Left lung (tissue), 10 donors: ENCODE results near the gene OSTF1. TPM values are rescaled to one million over a fixed set of nuclear protein-coding genes. Genes with fewer than 3 reads are reported as not detected.

Experiments
- ATAC-seq: fragments of 200-7000 bp; cut with Tn5 transposase; one replicate; pipeline ENCODE4 v1.9.1; 2020; ENCODE audit warnings: moderate library complexity
- DNase-seq, 4 donors: peaks; one replicate each; pipeline ENCODE4 v3.0.0-alpha.2; 2013 to 2020
- H3K27ac ChIP-seq, 2 donors: fragments of 200-600 bp; sonication (generic) in 1 of 2; one replicate each; pipeline versions ENCODE4 v1.5.0 to v1.8.0; 2020 to 2021
- H3K27me3 ChIP-seq, 2 donors: fragments of 200-600 bp; sonication (generic) in 1 of 2; one replicate each; pipeline versions ENCODE4 v1.5.0 to v1.8.0; 2020 to 2021
- H3K36me3 ChIP-seq, 2 donors: fragments of 200-600 bp; sonication (generic) in 1 of 2; one replicate each; pipeline versions ENCODE4 v1.5.0 to v1.8.0; 2020 to 2021
- H3K4me1 ChIP-seq, 2 donors: fragments of 200-600 bp; one replicate each; pipeline ENCODE4 v1.8.0; 2021
- H3K4me3 ChIP-seq, 2 donors: fragments of 200-600 bp; sonication (generic) in 1 of 2; one replicate each; pipeline versions ENCODE4 v1.5.0 to v1.8.0; 2020 to 2021; ENCODE audit warnings: mild to moderate bottlenecking in 1 of 2
- H3K9me3 ChIP-seq, 2 donors: fragments of 200-600 bp; sonication (generic) in 1 of 2; one replicate each; pipeline versions ENCODE4 v1.5.0 to v1.8.0; 2020 to 2021
- intact Hi-C, 2 donors: fragments of 100-400 bp; cut with DNase I; formaldehyde crosslinking; loops; one replicate each; pipeline versions ENCODE4 v1.11.2 to v1.14.2; 2022
- polyA plus RNA-seq, 6 donors: library from polyadenylated mRNA; unstranded; fragments of 120-200 nt; gene quantifications; one replicate each; pipeline ENCODE4 v1.2.1, GENCODE V29; 2013; ENCODE audit not compliant: insufficient read length in 6 of 6
- total RNA-seq, 2 donors: library from RNA; stranded (reverse); fragmentation: NEBNext Ultra II Directional; extraction: Animal tissue kit (Norgen Biotek cat#: 25700); gene quantifications; one replicate each; pipeline ENCODE4 v1.2.1, GENCODE V29; 2021
- TF ChIP-seq, protein P1 (sequence below), 2 donors: fragments of 200-600 bp; sonication (generic) in 1 of 2; IDR thresholded peaks; one replicate each; pipeline versions ENCODE4 v1.5.0 to v1.8.0; 2021; ENCODE audit warnings: antibody characterized with exemption in 2 of 2
- donor health status: DM: no; HTN: yes; CAD: no.
- donor health status: DM: no; HTN: no; CAD: no.

The OSTF1 gene
- total and polyA plus RNA-seq, 8 donors, result 54.8 to 94.7 (median 61.9) TPM

DNA sequence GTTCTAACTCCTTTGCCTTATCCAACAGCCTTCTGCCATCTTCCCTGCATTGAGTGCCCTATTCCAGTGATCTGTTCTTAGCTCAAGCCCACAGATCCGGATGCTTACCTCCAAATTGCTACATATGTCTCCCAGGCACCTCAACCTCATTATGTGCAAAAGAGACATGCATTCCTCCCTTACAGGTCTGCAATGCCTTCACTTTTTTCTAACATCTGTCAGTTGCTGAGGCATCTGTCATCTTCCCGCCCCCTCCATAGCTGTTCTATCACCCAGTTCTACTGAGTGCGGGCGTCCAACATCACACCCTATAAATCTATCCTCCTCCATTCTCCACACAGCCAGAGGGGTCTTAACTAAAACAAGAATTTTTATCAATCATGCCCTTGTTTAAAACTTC lies 20.4 kb upstream of the OSTF1 start:
- Histone ChIP-seq H3K27me3 (no peaks in the 10 kb centered on the region), H3K4me3 (no peak overlapping the region), H3K9me3 (no peaks in the 10 kb centered on the region), H3K27ac (no peak overlapping the region), H3K36me3 (peaks cover 0 to 35% of the 10 kb centered on the region in 2 donors), H3K4me1 (no peaks in the 10 kb centered on the region)
- ATAC-seq, result no peak
- TF ChIP-seq, protein P1, sequence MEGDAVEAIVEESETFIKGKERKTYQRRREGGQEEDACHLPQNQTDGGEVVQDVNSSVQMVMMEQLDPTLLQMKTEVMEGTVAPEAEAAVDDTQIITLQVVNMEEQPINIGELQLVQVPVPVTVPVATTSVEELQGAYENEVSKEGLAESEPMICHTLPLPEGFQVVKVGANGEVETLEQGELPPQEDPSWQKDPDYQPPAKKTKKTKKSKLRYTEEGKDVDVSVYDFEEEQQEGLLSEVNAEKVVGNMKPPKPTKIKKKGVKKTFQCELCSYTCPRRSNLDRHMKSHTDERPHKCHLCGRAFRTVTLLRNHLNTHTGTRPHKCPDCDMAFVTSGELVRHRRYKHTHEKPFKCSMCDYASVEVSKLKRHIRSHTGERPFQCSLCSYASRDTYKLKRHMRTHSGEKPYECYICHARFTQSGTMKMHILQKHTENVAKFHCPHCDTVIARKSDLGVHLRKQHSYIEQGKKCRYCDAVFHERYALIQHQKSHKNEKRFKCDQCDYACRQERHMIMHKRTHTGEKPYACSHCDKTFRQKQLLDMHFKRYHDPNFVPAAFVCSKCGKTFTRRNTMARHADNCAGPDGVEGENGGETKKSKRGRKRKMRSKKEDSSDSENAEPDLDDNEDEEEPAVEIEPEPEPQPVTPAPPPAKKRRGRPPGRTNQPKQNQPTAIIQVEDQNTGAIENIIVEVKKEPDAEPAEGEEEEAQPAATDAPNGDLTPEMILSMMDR (IDR thresholded peaks at IDR 0.05), result no peak
- no peak for DNase-seq
- intact Hi-C loops, result no loop called here

DNA sequence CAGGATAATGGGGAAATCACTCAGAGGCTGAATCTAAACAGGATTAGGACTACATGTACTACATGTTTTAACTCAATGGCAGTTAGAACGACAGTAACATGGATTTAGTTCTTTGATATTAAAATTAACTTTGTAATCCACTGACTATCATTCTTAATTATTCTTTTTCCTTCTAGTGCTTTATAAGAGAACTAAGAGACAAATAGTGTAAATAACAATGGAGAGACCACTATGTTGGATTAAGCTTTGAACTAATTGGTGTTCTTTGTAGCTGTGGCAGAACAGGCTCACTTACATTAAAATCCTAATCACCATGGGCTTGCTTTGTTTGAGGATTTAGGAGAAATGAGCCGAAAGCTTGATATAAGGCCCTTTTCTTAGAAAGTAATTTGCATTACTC lies 19.1 kb upstream of the OSTF1 start:
- Histone ChIP-seq H3K9me3 (no peaks in the 10 kb centered on the region), H3K27me3 (no peaks in the 10 kb centered on the region), H3K4me1 (no peaks in the 10 kb centered on the region), H3K36me3 (peaks cover 0 to 35% of the 10 kb centered on the region in 2 donors), H3K27ac (no peak overlapping the region), H3K4me3 (no peak overlapping the region)
- TF ChIP-seq, protein P1 (IDR thresholded peaks at IDR 0.05), result no peak
- DNase-seq (no peak), ATAC-seq (no peak)
- intact Hi-C loops, result no loop called here

DNA sequence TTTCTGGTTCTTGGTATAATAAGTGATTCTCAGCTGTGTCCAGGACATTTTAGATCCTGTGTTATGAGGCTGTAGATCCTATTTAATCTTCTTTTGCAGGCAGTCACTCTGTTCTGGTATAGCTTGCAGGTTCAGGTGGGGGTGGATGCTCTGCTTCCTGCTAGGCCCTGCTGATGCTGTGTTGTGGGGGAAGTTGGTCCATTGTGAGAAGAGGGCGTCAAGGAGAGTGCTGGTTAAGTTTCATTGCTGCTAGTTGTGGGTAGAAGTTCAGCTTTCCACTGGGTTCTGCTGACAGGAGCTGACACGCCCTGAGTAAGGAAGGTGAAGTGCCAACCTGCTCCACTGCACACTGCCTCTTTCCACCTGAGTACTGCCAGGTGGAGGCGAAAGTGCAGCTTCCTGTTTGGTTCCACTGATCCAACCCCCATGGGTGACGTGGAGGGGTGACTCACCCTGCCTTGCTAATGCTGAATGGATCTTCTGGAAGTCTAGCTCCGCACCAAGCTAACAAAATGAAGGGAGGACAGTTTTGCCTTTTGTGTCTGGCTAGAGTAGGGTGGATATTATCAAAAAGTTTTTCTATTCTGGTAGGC lies 16.7 kb upstream of the OSTF1 start:
- DNase-seq, result peak in 2 of 4 donors; percentile 75 to 80
- Histone ChIP-seq H3K36me3 (peaks cover 0 to 19% of the 10 kb centered on the region in 2 donors), H3K27ac (no peak overlapping the region), H3K4me3 (no peak overlapping the region), H3K4me1 (no peaks in the 10 kb centered on the region), H3K9me3 (no peaks in the 10 kb centered on the region), H3K27me3 (no peaks in the 10 kb centered on the region)
- peak; percentile 99 for ATAC-seq
- intact Hi-C loops, result no loop called here
- TF ChIP-seq, protein P1 (IDR thresholded peaks at IDR 0.05), result no peak

DNA sequence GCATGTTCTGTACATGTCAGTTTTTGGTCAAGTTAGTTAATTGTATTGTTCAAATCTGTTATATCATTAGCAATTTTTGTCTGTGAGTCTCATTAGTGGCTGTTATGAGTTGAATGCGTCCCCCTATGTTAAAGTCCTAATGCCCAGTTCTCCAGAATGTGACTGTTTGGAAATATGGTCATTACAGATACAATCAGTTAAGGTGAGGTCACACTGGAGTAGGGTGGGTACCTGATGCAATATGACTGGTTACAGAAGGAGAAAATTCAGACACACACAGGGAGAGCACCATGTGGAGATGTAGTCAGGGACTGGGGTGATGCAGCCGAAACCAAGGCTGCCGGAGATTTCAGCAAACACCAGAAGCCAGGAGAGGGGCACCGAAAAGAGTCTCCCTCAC lies 15.4 kb upstream of the OSTF1 start:
- Histone ChIP-seq H3K4me3 (no peak overlapping the region), H3K9me3 (no peaks in the 10 kb centered on the region), H3K27ac (no peak overlapping the region), H3K27me3 (no peaks in the 10 kb centered on the region), H3K4me1 (no peaks in the 10 kb centered on the region), H3K36me3 (peaks cover 0 to 19% of the 10 kb centered on the region in 2 donors)
- DNase-seq (no peak), ATAC-seq (no peak)
- TF ChIP-seq, protein P1 (IDR thresholded peaks at IDR 0.05), result no peak
- intact Hi-C loops, result no loop called here

DNA sequence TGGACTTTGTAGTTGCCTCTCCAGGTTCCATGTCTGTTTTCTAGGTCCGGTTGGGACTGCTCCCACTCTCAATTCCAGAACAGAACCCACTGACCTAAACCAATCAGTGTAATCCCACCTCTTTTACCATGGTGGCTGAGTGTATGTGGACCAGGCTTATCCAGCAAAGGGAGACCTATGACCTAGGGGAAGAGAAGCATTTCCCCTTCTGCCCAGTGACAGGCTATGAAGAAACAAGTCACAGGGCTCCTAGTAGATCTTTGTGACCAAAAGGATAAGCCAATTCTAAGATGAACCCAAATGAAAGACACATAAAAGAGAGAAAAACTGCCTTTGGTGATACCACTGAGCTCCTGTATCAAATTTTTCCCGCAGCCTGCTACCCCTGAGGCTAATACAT lies 6.7 kb upstream of the OSTF1 start:
- no peaks in the 10 kb centered on the region for H3K9me3 ChIP-seq
- no peak overlapping the region for H3K27ac ChIP-seq
- ATAC-seq (no peak), DNase-seq (no peak)
- H3K4me3 ChIP-seq, result no peak overlapping the region
- H3K36me3 ChIP-seq, result peaks cover 0 to 40% of the 10 kb centered on the region in 2 donors
- no peaks in the 10 kb centered on the region for H3K27me3 ChIP-seq
- H3K4me1 ChIP-seq, result peaks cover 10 to 36% of the 10 kb centered on the region in 2 donors
- TF ChIP-seq, protein P1 (IDR thresholded peaks at IDR 0.05), result no peak
- intact Hi-C loops, result loop anchor here in 1 of 2 donors (10.0 kb wide), 1 partner anchor 63 kb away; no protein-coding TSS in a partner anchor
